Trophoblast cell (in vitro differentiated cells and primary cell): ENCODE results near the gene FBN1.

Source experiments
- DNase-seq, 2 donors: peaks; one replicate each; pipeline ENCODE4 v3.0.0-alpha.2; 2016
- H2AFZ ChIP-seq: 2 replicates; pipeline ENCODE4 v1.6.1; 2013; ENCODE audit warnings: low read length, moderate library complexity, mild to moderate bottlenecking; ENCODE audit not compliant: insufficient read depth, poor library complexity
- H2AK5ac ChIP-seq: 2 replicates; pipeline ENCODE4 v1.6.1; 2013; ENCODE audit warnings: mild to moderate bottlenecking, low read length
- H2BK120ac ChIP-seq: 2 replicates; pipeline ENCODE4 v1.6.1; 2013; ENCODE audit warnings: low read length, mild to moderate bottlenecking, moderate library complexity; ENCODE audit not compliant: insufficient read depth, poor library complexity
- H2BK12ac ChIP-seq: 2 replicates; pipeline ENCODE4 v1.6.1; 2013; ENCODE audit warnings: mild to moderate bottlenecking, low read length, moderate library complexity
- H2BK5ac ChIP-seq: 2 replicates; pipeline ENCODE4 v1.6.1; 2013; ENCODE audit warnings: low read length, low read depth, moderate library complexity, mild to moderate bottlenecking; ENCODE audit not compliant: poor library complexity
- H3K14ac ChIP-seq: 2 replicates; pipeline ENCODE4 v1.6.1; 2013; ENCODE audit warnings: mild to moderate bottlenecking, low read length
- H3K18ac ChIP-seq: 2 replicates; pipeline ENCODE4 v1.6.1; 2013; ENCODE audit warnings: mild to moderate bottlenecking, low read length
- H3K23ac ChIP-seq: 2 replicates; pipeline ENCODE4 v1.6.1; 2013; ENCODE audit warnings: low read length
- H3K27ac ChIP-seq: 2 replicates; pipeline ENCODE4 v1.5.1; 2013; ENCODE audit warnings: low read depth, mild to moderate bottlenecking, inconsistent platforms, low read length, moderate library complexity
- H3K27me3 ChIP-seq: 2 replicates; pipeline ENCODE4 v1.6.1; 2013; ENCODE audit warnings: inconsistent platforms, mild to moderate bottlenecking, low read length, moderate library complexity; ENCODE audit not compliant: insufficient read depth
- H3K36me3 ChIP-seq, 2 experiments: 1 replicate in 1 of 2; 2 replicates in 1 of 2; pipeline ENCODE4 v1.6.1; 2013; ENCODE audit warnings: low read length in 2 of 2, mild to moderate bottlenecking in 2 of 2, moderate library complexity in 1 of 2; ENCODE audit not compliant: insufficient read depth in 2 of 2, control insufficient read depth in 1 of 2
- H3K4ac ChIP-seq: 2 replicates; pipeline ENCODE4 v1.6.1; 2013; ENCODE audit warnings: low read depth, mild to moderate bottlenecking, low read length, moderate library complexity
- H3K4me1 ChIP-seq, 2 experiments: 1 replicate in 1 of 2; 2 replicates in 1 of 2; pipeline ENCODE4 v1.6.1; 2013; ENCODE audit warnings: low read length in 2 of 2, mild to moderate bottlenecking in 2 of 2, moderate library complexity in 1 of 2; ENCODE audit not compliant: insufficient read depth in 2 of 2, control insufficient read depth in 1 of 2
- H3K4me2 ChIP-seq: 2 replicates; pipeline ENCODE4 v1.6.1; 2013; ENCODE audit warnings: inconsistent platforms, mild to moderate bottlenecking, low read length, moderate library complexity
- H3K4me3 ChIP-seq: 2 replicates; pipeline ENCODE4 v1.5.1; 2013; ENCODE audit warnings: mild to moderate bottlenecking, low read depth, low read length, inconsistent platforms
- H3K79me1 ChIP-seq: one replicate; pipeline ENCODE4 v1.6.1; 2013; ENCODE audit warnings: low read length
- H3K79me2 ChIP-seq: 2 replicates; pipeline ENCODE4 v1.6.1; 2013; ENCODE audit warnings: low read length, mild to moderate bottlenecking; ENCODE audit not compliant: control insufficient read depth, insufficient read depth, poor library complexity
- H3K9ac ChIP-seq: 2 replicates; pipeline ENCODE4 v1.6.1; 2013; ENCODE audit warnings: mild to moderate bottlenecking, low read length
- H3K9me3 ChIP-seq: 2 replicates; pipeline ENCODE4 v1.6.1; 2013; ENCODE audit warnings: low read depth, mild to moderate bottlenecking, control low read depth, inconsistent platforms, low read length; ENCODE audit not compliant: insufficient read depth
- H4K12ac ChIP-seq: 2 replicates; pipeline ENCODE4 v1.6.1; 2013; ENCODE audit warnings: low read depth, mild to moderate bottlenecking, low read length, moderate library complexity
- H4K8ac ChIP-seq: 2 replicates; pipeline ENCODE4 v1.6.1; 2013; ENCODE audit warnings: low read depth, mild to moderate bottlenecking, low read length, moderate library complexity
- H4K91ac ChIP-seq: one replicate; pipeline ENCODE4 v1.6.1; 2013; ENCODE audit warnings: low read depth, mild to moderate bottlenecking, low read length, moderate library complexity
- WGBS: extraction: QIAGEN DNeasy Blood & Tissue Kit; methylation state at CpG from one replicate; pipeline ENCODE4 v1.1.7; 2013; ENCODE audit warnings: missing lambda C conversion rate; ENCODE audit not compliant: insufficient read length, insufficient coverage; ENCODE audit errors: extremely low coverage; 5-methylcytosine and 5-hydroxymethylcytosine counted together

The FBN1 gene

DNA sequence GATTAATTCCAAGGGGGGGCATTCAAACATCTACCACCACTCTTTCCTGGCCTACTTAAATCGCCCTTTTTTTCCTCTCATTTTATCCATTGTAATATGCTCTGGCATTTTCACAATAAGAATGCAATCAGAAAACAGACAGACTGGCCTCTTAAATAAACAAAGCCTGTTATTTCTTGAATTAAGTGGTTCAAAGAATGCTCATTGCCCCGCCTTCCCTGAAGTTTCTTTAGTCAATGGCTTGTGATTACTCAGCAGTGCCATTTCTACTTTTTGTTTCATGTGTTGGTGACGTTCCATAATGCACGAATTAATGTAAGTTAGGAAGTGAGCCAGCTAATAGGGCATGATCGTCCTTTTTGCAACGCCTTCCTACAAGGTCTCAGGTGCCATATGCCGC lies 68.0 kb downstream of the FBN1 start:
- H3K4ac ChIP-seq: no peak overlapping the region
- H2BK5ac ChIP-seq: no peak overlapping the region
- no peak overlapping the region for H3K4me2 ChIP-seq
- no peaks in the 10 kb centered on the region for H3K79me2 ChIP-seq
- H3K9me3 ChIP-seq: no peaks in the 10 kb centered on the region
- DNase-seq: no peak
- peaks cover 2% of the 10 kb centered on the region for H3K79me1 ChIP-seq
- H3K4me1 ChIP-seq: peaks cover 4% of the 10 kb centered on the region in 2 experiments
- no peak overlapping the region for H3K9ac ChIP-seq
- no peak overlapping the region for H4K91ac ChIP-seq
- no peak overlapping the region for H3K14ac ChIP-seq
- H3K18ac ChIP-seq: no peak overlapping the region
- H3K27ac ChIP-seq: no peak overlapping the region
- WGBS: no CpG with 5 or more reads among the region's 7 CpGs
- H4K8ac ChIP-seq: no peak overlapping the region
- no peak overlapping the region for H2AFZ ChIP-seq
- H2BK120ac ChIP-seq: no peak overlapping the region
- H2AK5ac ChIP-seq: no peak overlapping the region
- no peak overlapping the region for H2BK12ac ChIP-seq
- H3K4me3 ChIP-seq: no peak overlapping the region
- H4K12ac ChIP-seq: no peak overlapping the region
- H3K36me3 ChIP-seq: no peaks in the 10 kb centered on the region
- no peaks in the 10 kb centered on the region for H3K27me3 ChIP-seq
- no peak overlapping the region for H3K23ac ChIP-seq

DNA sequence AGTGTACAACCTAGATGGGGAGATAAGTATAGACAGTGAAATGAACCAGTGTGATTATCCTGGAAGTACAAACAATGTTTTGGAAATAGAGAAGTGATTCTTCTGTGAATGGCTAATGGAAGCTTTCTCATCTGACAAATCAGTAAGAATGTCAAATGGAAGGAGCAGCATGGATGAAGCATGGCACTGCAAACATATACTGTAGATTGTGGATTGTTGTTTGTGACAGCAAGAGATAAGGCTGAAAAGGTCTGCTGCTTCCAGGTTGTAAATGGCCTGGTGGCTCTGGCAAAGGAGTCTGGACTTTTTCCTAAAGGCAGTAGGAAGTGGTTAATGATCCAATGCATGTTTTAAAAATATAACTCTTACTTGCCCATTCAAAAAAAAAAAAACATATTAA lies 71.3 kb downstream of the FBN1 start:
- H3K4me1 ChIP-seq: peaks cover 4% of the 10 kb centered on the region in 2 experiments
- H3K4me3 ChIP-seq: no peak overlapping the region
- no peaks in the 10 kb centered on the region for H3K79me2 ChIP-seq
- H2BK5ac ChIP-seq: no peak overlapping the region
- H2BK12ac ChIP-seq: no peak overlapping the region
- no peak overlapping the region for H4K91ac ChIP-seq
- no peak overlapping the region for H3K4me2 ChIP-seq
- no peak overlapping the region for H4K12ac ChIP-seq
- no peak overlapping the region for H3K4ac ChIP-seq
- H3K18ac ChIP-seq: no peak overlapping the region
- no peak overlapping the region for H3K9ac ChIP-seq
- no peak overlapping the region for H2AK5ac ChIP-seq
- no peak overlapping the region for H4K8ac ChIP-seq
- no peak overlapping the region for H2BK120ac ChIP-seq
- no peak overlapping the region for H3K14ac ChIP-seq
- no peak overlapping the region for H2AFZ ChIP-seq
- no peaks in the 10 kb centered on the region for H3K27me3 ChIP-seq
- H3K36me3 ChIP-seq: no peaks in the 10 kb centered on the region
- DNase-seq: no peak
- H3K9me3 ChIP-seq: no peaks in the 10 kb centered on the region
- no peak overlapping the region for H3K27ac ChIP-seq
- H3K23ac ChIP-seq: no peak overlapping the region
- peaks cover 2% of the 10 kb centered on the region for H3K79me1 ChIP-seq

DNA sequence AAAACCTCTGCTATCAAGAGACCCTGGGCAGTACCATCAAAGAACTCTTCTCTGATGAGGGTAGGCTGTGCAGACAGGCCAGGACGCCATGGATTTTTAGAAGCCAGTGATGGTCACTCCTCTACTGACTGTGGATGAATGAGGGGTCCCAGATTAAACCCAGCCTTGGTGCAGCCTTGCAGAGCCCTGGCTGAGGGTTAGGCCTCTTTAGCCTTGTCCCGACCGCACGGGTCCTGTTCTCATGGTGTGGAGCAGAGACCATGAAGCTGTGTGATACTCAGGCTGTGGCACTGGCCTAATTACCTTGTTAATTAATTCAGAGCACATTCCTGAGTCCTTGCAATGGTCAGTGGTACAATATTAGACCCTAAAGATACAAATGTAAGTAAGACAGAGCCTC lies 71.7 kb downstream of the FBN1 start:
- Histone ChIP-seq H2BK5ac (peak overlapping the region; percentile 42), H2BK120ac (peak overlapping the region; percentile 2), H3K23ac (no peak overlapping the region), H3K14ac (no peak overlapping the region), H3K18ac (no peak overlapping the region), H2AK5ac (no peak overlapping the region), H3K9ac (no peak overlapping the region), H3K4me1 (peaks cover 4% of the 10 kb centered on the region in 2 experiments), H2AFZ (no peak overlapping the region), H3K79me2 (no peaks in the 10 kb centered on the region), H3K27me3 (no peaks in the 10 kb centered on the region), H3K9me3 (no peaks in the 10 kb centered on the region), H3K27ac (peak overlapping the region; percentile 53), H4K91ac (no peak overlapping the region), H3K79me1 (peaks cover 2% of the 10 kb centered on the region), H4K12ac (no peak overlapping the region), H3K4me2 (no peak overlapping the region), H4K8ac (no peak overlapping the region), H3K36me3 (no peaks in the 10 kb centered on the region), H3K4ac (no peak overlapping the region), H3K4me3 (no peak overlapping the region), H2BK12ac (no peak overlapping the region)
- no CpG with 5 or more reads among the region's 4 CpGs for WGBS
- no peak for DNase-seq

DNA sequence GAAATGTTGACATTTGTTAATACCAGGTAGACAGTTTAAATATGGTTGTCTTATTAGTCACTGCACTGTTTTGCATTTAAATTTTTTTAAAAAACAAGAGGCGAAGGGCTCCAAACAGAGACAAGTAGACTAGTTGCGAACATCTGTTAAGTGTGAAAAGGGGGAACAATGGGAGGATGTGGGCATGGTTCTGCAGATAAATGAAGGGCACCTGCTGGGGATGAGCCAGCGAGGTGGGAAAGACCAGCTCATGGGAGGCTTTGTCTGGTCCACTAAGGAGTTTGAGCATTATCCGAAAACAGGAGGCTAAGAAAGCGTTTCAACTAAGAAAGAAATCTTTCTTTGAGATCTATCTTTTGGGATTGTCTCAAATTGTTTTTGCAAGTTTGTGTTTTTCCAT lies 72.7 kb downstream of the FBN1 start:
- no peak overlapping the region for H2AK5ac ChIP-seq
- no peak overlapping the region for H3K27ac ChIP-seq
- H4K8ac ChIP-seq: no peak overlapping the region
- no peaks in the 10 kb centered on the region for H3K36me3 ChIP-seq
- H3K79me1 ChIP-seq: peaks cover 2% of the 10 kb centered on the region
- H3K27me3 ChIP-seq: no peaks in the 10 kb centered on the region
- H3K9me3 ChIP-seq: no peaks in the 10 kb centered on the region
- no peak overlapping the region for H2AFZ ChIP-seq
- H3K14ac ChIP-seq: no peak overlapping the region
- no peak overlapping the region for H2BK120ac ChIP-seq
- no peak overlapping the region for H3K4me2 ChIP-seq
- no peak overlapping the region for H2BK5ac ChIP-seq
- H3K4me3 ChIP-seq: no peak overlapping the region
- no peak overlapping the region for H3K4ac ChIP-seq
- H3K9ac ChIP-seq: no peak overlapping the region
- H3K4me1 ChIP-seq: peaks cover 4% of the 10 kb centered on the region in 2 experiments
- WGBS: no CpG with 5 or more reads among the region's 5 CpGs
- H4K12ac ChIP-seq: no peak overlapping the region
- H3K23ac ChIP-seq: no peak overlapping the region
- no peak overlapping the region for H3K18ac ChIP-seq
- no peak overlapping the region for H2BK12ac ChIP-seq
- H4K91ac ChIP-seq: no peak overlapping the region
- no peak for DNase-seq
- H3K79me2 ChIP-seq: no peaks in the 10 kb centered on the region
